GM18861 (cell line): ENCODE results near the gene SOX13.

Experiments
- ATAC-seq: cut with Tn5 transposase; IDR thresholded peaks from one replicate; pipeline ENCODE4 v1.9.1; 2021; ENCODE audit not compliant: unreplicated experiment

SOX13 gene

DNA sequence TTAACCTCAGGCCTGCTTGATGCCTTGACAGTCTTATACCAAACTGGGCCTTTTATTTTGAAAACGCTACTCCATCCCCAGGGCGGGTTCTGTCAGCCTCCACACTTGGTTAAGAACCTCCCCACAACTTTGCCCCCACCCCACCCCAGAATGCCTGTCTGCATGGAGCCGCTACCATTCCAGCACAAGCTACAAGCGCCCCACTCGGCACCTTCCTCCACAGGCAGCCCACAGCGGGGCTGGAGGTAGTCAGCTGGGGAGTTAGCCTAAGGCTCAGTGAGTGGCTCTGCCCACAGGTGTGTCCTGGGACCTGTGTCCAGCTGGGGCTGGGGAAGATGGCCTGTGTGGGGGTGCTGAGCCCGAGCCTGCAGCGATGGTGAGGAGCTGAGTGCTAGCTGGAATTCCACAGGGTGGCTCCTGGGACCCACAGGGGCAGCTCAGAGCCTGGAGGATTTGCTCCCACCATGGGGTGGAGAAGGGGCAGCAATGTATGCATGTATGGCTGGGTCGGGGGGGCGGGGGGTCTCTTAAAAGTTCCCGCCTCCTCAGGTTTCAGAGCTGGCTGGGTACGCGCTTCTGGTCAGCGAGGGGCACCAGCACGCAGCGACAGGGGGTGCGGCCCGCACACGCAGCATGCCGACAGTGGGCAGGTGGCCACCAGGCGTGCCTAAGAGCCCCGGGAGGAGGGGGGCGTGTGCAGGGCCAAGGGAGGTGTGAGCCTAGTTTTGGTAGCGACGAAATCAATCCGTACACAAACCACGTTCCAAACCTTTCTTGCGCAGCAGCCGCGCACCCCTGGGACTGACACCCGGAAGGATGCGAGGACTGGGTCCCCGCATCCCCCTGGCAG lies 78.0 kb downstream of the SOX13 start:
- ATAC-seq: no peak

DNA sequence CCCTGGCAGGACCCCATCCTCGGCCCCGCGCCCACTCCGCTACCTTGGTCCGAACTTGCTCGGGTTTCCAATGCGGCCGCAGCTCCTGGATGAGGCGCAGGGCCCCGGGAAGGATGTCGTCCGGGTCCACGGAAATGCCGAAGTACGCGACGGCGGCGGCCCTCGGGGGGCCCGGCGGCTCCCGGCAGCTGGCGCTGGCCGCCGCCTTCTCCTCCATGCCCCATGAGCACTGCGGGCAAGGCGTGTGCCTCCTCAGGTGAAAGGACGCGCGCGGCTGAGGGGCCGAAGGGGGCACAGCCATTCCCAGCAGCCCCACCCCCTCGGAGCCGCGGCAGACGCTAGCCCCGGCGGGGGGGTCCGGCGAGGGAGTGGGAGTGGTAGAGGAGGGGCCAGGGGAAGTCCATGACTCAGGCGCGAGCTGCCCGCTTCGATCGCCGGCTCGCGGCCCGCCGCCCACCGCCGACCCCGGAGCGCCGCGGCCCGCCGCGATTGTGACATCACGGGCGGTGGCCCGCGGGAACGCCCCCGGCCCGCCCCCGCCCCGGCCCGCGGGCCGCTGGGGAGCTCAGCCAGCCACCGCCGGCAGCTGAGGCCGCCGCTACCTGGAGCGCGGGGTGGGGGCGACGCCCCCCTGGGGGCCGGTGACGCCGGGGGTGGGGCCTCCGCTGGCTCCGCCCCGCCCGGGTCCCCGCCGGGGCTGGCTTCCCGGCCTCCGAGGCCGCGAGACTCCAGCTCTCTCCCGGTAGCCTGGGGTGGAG lies 78.8 kb downstream of the SOX13 start, which contains the start of gene ETNK2:
TSS of gene ETNK2 (minus strand) at position 493 of the 758 bp plus-strand sequence. CDS start at position 301, 192 bp downstream.
- no peak for ATAC-seq

DNA sequence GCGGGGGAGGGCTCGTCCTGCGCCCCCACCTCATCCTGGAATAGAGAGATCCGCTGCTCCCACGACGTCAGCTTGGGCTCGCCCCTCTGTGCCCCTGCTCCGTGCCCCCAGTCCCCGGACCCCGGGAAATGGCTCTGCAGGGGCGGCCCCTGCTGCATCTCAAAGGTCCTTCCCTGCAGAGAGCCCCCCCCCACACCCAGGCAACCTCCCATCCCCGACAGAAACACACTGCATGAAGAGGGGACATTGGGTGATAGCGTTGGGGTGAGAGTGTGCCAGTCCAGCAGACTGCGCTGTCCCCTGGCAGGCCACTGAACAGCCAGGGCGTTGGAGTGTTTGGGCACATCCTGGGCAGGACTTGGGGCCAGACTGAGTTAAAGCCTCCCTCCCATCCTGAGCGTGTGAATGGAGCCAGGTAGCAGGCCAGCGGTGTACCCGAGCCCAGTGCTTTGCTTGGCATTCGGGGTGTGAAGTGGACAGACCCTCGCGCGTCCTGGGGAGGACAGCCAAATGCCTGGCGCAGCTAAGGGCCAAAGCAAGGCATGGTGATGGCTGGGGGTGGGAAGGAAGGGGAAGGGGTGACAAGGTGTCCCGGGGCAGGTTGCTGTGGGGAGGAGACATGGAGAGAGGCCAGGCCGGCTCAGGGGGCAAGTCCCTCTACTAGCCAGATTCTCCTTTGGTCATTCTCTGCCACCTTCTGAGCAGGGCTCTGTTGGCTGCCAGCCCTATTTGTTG lies 79.6 kb downstream of the SOX13 start:
- no peak for ATAC-seq

- ATAC-seq: no peak
Measured at GRCh38 chr1:204153667-204154066, 80.8 kb downstream of the SOX13 start.

DNA sequence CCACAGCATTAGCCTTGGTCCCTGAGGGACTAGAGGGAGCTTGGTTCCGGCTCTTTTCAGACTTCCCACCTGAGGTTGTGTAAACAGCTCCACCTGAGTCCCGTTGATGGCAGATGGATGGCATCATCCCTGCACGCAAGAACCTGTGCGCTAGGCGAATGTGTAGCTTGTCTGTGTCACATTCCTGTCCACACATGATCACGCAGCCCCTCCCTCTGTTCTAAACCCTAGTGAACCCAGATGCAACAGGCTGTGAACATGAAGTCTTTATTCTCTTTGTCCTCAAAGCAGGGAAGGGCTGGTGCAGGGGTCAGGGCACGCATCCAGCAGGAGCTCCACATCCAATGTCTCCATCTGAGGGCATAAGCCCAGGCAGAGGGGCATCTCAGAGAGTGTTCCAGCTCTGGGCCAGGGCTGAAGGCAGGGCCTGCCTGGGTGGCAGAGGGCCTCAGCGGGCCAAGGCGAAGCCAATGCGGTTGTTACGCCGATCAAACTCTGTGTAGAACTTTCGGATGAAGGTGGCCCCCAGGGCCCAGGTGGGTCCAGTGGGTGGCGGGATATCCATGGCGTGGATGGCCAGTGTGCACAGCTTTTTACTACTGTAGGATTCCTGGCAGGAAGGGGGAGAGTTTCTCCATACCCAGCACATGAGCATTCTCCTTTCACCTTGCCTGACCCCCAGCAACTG lies 81.8 kb downstream of the SOX13 start:
- ATAC-seq: no peak

GRCh38 chr1:204155881-204156280 lies 83.0 kb downstream of the SOX13 start:
- ATAC-seq: no peak

DNA sequence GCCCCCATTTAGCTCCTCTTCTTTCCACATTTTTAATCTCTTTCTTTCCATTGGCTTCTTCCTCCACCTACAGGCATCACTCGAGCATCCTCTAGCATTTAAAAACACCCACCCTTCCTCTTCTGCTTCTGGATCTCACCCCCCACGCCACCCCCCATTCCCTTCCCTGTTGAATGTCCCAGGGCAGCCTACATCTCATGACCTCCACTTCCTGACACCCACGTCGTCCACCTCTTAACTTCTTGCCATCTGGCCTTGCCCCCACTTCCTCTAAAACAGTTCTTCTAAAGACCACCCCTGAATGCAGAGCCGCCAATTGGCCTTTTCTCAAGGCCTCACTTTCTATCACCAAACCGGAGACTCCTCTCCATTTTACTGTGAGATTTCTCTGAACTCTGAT lies 85.0 kb downstream of the SOX13 start:
- no peak for ATAC-seq

DNA sequence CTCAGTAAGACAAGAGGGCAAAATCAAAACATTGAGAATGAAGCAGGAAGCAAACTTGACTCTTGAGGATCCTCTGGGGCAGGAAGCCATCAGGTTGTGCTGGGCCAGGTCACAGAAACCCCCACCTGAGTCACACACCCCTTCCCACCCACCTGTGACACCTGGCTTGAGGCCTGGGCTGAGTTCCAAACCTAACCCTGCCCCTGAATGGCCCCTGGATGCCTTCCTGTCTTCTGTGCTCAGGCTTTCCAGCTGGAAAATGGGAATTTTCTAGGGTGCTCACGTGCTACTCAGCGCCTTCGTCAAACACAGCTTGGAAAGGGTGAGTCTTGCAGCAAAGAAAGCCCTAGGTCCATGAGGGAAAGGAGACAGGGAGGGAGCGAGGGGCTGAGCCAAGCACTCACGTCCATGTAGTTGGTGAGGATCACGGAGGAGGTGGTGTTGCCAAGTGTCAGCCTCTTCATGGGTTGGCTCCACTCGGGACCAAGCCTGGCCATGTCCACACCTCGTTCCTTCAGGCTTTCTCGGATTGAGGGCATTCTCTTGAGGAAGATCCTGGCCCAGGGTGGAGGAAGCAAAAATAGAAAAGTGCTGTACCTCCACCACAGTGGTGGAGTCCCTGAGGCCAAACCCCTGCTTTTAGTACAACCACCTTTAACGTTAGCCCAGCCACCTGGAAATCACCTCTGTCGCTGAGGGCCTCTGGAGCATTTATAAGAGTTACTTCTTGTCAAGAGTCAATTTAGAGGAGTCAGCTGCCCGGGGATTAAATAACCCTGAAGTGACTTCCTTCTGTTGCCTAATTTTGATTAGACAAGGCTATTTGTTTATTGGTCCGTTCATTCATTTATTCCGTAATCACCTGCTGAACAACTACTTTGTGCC lies 88.9 kb downstream of the SOX13 start:
- no peak for ATAC-seq

DNA sequence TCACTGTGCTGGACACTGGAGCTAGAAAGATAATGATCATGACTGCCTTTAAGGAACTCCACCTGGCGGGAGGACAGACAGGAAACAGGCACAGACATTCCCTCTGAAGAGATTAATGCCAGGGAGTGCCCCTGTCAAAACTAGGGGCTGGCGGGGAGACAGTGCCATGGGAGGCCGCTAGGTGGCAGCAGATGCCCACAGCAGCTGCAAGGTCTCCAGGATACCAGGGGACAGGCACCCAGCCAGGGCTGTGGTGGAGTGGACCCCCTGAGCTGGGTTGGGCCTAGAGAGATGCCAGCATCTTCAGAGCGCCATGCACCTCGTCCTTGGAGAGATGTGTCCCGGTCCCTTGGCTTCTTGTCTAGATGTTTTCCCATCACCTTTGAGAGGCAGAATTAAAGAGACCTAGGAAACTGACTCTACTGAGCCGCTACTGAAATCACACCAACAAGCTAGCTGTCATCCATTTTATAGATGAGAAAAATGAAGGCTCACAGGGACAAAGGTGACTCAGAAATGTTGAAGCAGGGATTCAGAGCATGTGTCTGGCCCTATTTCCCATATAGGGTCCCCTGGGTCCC lies 89.7 kb downstream of the SOX13 start:
- no peak for ATAC-seq

DNA sequence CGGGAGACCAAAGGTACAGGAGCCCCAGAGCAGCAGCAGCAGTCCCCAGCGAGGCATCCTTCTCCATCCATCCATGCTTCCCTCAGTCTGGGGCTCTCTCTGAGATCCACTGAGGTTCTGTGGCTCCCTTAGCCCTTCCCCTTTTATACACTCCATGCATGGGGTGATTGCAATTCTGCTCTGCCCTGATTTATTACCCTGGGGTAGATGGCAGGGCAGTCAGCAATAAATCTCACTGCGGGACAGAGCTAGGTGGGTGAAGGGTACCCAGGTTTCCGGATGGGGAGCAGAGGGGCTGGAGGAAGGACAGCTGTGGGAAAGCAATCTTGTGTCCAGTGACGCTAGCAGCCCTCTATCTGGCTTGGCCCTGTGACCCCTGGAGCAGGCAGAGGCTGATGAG lies 93.3 kb downstream of the SOX13 start, which contains the start of gene REN:
TSS of gene REN (minus strand) at position 119 of the 400 bp plus-strand sequence. CDS start at position 75, 44 bp downstream.
- ATAC-seq: no peak

- no peak for ATAC-seq
Measured at GRCh38 chr1:204167730-204168129, 94.8 kb downstream of the SOX13 start.

DNA sequence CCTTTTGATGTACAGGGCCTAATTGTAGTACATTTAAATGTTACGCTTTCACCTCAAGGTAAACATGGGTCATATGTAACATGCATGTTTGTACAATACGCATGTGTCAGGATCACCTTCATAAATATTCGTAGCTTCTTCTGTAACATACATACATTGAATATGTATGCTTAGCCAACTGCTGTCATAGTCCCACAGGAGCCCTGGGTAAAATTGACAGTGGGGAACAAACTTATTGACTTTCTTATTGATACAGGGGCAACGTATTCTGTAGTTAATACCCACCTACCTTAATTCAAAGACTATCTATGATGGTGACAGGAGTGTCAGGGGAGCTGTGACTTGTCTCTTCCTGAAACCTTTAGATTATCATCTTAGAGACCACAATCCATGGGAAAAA lies 96.9 kb downstream of the SOX13 start:
- ATAC-seq: no peak

DNA sequence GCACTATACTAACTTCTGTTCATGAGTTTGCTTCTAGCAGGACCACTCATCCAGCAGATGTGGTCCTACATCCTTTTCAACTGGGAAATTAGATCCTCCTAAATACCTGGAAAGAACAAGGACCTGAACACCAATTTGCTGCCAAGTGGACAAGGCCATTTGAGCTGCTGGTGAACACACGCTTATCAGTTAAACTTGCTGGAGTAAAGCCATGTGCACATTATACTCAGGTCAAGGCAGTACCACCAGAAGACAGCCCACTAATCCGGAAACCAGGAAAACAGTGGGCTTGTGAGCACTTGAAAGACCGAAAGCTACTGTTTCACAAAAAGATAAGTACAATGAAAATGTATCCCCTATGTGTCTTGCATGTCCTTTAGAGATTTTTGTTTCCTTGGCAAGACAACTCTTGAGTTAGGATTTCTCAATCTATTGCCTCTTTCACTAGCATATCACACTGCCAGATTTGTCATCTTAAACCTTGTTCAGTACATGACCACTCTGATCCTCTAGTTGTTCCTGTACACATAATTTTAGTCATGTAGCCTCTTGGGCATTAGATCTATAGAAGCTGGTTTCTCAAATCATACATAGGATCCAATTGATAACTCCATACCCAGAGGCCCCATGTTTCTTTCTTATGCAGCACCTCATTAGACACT lies 97.7 kb downstream of the SOX13 start:
- no peak for ATAC-seq

- no peak for ATAC-seq
Measured at GRCh38 chr1:204171751-204172178, 98.8 kb downstream of the SOX13 start.

GRCh38 chr1:204172404-204173029 lies 99.6 kb downstream of the SOX13 start:
- no peak for ATAC-seq

- no peak for ATAC-seq
Measured at GRCh38 chr1:204174958-204175357, 102.0 kb downstream of the SOX13 start.

- no peak for ATAC-seq
Measured at GRCh38 chr1:204176049-204176448, 103.1 kb downstream of the SOX13 start.

GRCh38 chr1:204177133-204177532 lies 104.2 kb downstream of the SOX13 start:
- no peak for ATAC-seq
